GM10266 (cell line): ENCODE measurements around the gene SERP2.

Source experiments
- DNase-seq: peaks from one replicate; pipeline ENCODE4 v3.0.0; 2012; ENCODE audit errors: extremely low spot score
- TF ChIP-seq, protein P1 (sequence below): IDR thresholded peaks from 2 replicates; pipeline ENCODE4 v1.5.1; 2012; ENCODE audit warnings: mild to moderate bottlenecking, low read depth; ENCODE audit not compliant: control insufficient read depth, insufficient read depth; ENCODE audit errors: missing control alignments

SERP2 gene

GRCh38 chr13:44425041-44425814 lies 51.6 kb downstream of the SERP2 start:
- no peak for DNase-seq
- TF ChIP-seq, protein P1, sequence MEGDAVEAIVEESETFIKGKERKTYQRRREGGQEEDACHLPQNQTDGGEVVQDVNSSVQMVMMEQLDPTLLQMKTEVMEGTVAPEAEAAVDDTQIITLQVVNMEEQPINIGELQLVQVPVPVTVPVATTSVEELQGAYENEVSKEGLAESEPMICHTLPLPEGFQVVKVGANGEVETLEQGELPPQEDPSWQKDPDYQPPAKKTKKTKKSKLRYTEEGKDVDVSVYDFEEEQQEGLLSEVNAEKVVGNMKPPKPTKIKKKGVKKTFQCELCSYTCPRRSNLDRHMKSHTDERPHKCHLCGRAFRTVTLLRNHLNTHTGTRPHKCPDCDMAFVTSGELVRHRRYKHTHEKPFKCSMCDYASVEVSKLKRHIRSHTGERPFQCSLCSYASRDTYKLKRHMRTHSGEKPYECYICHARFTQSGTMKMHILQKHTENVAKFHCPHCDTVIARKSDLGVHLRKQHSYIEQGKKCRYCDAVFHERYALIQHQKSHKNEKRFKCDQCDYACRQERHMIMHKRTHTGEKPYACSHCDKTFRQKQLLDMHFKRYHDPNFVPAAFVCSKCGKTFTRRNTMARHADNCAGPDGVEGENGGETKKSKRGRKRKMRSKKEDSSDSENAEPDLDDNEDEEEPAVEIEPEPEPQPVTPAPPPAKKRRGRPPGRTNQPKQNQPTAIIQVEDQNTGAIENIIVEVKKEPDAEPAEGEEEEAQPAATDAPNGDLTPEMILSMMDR = no peak

DNA sequence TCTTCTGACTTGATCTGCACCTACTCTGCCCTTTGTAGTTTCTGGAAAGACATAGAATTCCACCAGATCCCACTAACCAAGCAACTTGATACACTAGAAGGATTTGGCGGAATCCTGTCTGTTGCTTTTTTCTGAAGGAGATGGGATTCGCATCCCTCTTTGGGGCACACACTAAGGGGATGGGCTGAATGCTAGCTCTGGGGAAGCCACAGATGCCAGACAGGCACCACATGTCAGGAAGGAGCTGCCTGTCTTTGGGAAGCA lies 52.1 kb downstream of the SERP2 start:
- no peak for DNase-seq
- TF ChIP-seq, protein P1 = no peak

GRCh38 chr13:44426461-44426860 lies 52.8 kb downstream of the SERP2 start:
- no peak for DNase-seq

DNA sequence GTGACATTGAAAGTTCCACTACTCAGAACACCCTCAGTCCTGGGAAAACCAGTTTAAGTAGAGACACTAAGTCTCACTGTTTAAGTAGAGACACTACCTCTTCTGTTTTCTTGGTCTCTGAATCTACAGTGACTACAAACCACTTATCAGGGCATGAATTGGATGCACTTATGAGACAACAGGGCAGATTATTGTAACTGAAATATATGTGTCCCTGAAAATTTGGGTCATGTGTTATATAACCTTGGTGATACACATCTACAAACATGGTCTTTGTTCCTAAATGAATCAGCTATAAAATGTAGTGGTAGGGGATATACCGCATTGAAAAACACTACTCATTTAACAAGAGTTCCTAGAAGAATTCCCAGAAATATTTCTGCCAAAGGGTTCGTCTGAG lies 55.7 kb downstream of the SERP2 start:
- no peak for DNase-seq
- TF ChIP-seq, protein P1 = no peak

More at GRCh38 chr13:44426461-44426860, 52.8 kb downstream of the SERP2 start:
- TF ChIP-seq, protein P1 = no peak

DNA sequence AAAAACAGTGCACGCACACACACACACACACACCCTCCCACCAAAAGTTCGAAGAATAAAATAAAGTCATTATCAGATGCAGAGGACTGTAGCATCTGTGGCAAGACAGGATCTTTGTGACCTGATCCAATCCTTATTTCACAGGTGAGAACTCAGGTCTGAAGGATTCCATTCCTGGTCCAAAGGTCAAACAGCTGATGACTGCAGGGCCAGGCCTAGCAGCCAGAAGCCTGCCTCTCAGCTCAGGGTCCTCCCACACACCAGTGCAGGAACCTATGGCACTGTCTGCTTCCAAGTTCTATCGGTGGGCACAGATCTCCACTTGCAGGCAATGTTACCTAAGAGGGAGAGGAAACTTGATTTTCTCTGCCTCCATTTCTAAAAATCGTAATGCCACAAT lies 57.5 kb downstream of the SERP2 start:
- no peak for DNase-seq
- TF ChIP-seq, protein P1 = no peak

- DNase-seq = no peak
- TF ChIP-seq, protein P1 = no peak
These were observed 59.0 kb downstream of the SERP2 start for GRCh38 chr13:44432650-44433049.

DNA sequence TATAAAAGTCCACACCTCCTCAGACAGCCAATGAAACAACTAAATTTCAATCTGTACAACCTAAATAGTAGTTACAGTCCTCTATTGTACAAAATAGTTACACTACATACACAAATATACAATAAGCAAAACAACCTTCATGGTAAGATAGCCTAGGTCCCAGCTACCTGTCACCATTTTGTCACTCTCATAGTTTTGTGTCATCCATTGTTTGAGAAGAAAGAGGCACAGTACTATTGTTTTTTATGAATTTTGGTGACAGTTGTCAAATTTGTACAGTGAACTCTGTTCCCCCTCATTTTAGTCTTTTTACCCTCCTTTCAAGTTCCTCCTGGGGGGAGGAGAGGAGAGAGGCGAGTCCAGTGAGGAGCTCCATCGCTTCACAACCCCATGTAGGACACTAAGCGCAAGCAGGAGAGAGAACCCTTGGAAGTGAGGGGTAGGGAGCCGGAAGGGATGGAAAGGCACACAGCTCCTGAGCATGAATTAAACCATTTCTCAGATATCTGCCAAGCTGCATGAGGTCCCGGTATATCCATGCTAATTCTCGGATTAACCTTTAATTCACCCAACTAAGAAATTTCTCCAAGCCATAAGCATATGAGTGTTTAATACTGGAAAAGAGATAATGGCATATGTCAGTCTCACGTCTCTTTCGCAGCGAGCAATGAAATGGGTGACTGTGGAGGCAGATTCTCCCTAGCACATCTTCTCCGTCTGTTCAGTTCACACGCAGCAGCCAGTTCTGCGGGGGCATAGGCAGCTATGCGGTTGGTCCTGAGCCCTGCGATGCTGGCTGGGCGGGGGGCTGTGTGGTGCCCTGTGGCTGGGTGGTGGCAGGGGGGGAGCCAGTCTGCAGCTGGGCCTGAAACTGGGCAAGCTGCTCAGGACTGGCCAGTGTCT lies 60.5 kb downstream of the SERP2 start:
- TF ChIP-seq, protein P1 = no peak
- DNase-seq = no peak
